ENCODE measurements around the gene TMC5.
"Not testable (repeated sequence)": the region's sequence is repeated elsewhere in the genome, so short reads cannot be mapped to it uniquely, and the experiment has no call there.

Gene TMC5

GRCh38 chr16:19532601-19533000, 114.9 kb downstream of the TMC5 start:
- DNase-seq (ENCODE audit: low read depth in 1 of 2, low spot score in 1 of 2): no peak

- DNase-seq (ENCODE audit: low read depth in 1 of 2, low spot score in 1 of 2): no peak
Observed at GRCh38 chr16:19540241-19540970, 122.7 kb downstream of the TMC5 start.

- DNase-seq (ENCODE audit: low read depth in 1 of 2, low spot score in 1 of 2): no peak
Observed at GRCh38 chr16:19542138-19542821, 124.6 kb downstream of the TMC5 start.

- not testable (repeated sequence) for DNase-seq (ENCODE audit: low read depth in 1 of 2, low spot score in 1 of 2)
Observed at GRCh38 chr16:19543278-19543996, 125.8 kb downstream of the TMC5 start.

GRCh38 chr16:19548144-19548543, 130.5 kb downstream of the TMC5 start:
- DNase-seq (ENCODE audit: low read depth in 1 of 2, low spot score in 1 of 2): no peak
